ENCODE measurements around the gene TFB1M.

DNA sequence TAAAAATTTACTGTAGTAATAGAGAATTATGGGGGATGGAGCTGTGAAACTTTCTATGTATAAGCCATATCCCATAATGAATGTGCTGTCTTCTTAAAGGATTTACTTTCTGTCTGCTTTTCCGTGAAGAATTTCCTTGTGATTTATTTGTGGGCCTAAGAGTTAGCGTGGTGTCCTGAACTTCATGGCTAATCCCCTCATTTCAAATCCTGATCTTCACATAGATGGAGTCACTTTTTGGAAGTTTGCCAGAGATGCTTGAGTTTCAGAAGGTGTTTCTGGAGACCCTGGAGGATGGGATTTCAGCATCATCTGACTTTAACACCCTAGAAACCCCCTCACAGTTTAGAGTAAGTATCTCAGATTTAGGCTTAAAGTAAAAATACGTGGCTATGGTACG, 69.8 kb downstream of the TFB1M start:
- TF ChIP-seq, protein P1, sequence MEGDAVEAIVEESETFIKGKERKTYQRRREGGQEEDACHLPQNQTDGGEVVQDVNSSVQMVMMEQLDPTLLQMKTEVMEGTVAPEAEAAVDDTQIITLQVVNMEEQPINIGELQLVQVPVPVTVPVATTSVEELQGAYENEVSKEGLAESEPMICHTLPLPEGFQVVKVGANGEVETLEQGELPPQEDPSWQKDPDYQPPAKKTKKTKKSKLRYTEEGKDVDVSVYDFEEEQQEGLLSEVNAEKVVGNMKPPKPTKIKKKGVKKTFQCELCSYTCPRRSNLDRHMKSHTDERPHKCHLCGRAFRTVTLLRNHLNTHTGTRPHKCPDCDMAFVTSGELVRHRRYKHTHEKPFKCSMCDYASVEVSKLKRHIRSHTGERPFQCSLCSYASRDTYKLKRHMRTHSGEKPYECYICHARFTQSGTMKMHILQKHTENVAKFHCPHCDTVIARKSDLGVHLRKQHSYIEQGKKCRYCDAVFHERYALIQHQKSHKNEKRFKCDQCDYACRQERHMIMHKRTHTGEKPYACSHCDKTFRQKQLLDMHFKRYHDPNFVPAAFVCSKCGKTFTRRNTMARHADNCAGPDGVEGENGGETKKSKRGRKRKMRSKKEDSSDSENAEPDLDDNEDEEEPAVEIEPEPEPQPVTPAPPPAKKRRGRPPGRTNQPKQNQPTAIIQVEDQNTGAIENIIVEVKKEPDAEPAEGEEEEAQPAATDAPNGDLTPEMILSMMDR (IDR thresholded peaks at IDR 0.05) = no peak
- no peak for TF ChIP-seq HOXA7 (CRISPR knock-in tag; IDR thresholded peaks at IDR 0.05)
- TF ChIP-seq ZC3H11A (IDR thresholded peaks at IDR 0.05) = no peak
- TF ChIP-seq CEBPB (IDR thresholded peaks at IDR 0.05) = no peak
- TF ChIP-seq, protein P2, sequence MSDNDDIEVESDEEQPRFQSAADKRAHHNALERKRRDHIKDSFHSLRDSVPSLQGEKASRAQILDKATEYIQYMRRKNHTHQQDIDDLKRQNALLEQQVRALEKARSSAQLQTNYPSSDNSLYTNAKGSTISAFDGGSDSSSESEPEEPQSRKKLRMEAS (IDR thresholded peaks at IDR 0.05) = no peak
- TF ChIP-seq RAD21 (conservative IDR thresholded peaks at IDR 0.05 in 1 of 2, IDR thresholded peaks at IDR 0.05 in 1 of 2) = no peak
- no peak for TF ChIP-seq MAZ (IDR thresholded peaks at IDR 0.05; ENCODE audit: borderline replicate concordance, low read depth, low read length)
- no peak for TF ChIP-seq HOXB5 (CRISPR knock-in tag; IDR thresholded peaks at IDR 0.05)
- no peak for TF ChIP-seq POLR2A (IDR thresholded peaks at IDR 0.05; ENCODE audit: low read length)
- no peak for TF ChIP-seq RCOR1 (IDR thresholded peaks at IDR 0.05; ENCODE audit: low read depth, low read length)
- no peak for TF ChIP-seq EP300 (IDR thresholded peaks at IDR 0.05)
- TF ChIP-seq, protein P3, sequence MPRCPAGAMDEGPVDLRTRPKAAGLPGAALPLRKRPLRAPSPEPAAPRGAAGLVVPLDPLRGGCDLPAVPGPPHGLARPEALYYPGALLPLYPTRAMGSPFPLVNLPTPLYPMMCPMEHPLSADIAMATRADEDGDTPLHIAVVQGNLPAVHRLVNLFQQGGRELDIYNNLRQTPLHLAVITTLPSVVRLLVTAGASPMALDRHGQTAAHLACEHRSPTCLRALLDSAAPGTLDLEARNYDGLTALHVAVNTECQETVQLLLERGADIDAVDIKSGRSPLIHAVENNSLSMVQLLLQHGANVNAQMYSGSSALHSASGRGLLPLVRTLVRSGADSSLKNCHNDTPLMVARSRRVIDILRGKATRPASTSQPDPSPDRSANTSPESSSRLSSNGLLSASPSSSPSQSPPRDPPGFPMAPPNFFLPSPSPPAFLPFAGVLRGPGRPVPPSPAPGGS (IDR thresholded peaks at IDR 0.05) = no peak

All from A549 (cell line).